ENCODE data around the gene PSD2. TPM values are rescaled to one million over a fixed set of nuclear protein-coding genes. Genes with fewer than 3 reads are reported as not detected.

PSD2 gene
- total RNA-seq, 1 donor from 2014 or later = not detected

Other genes with a start within 250 kb of the PSD2 start
- gene UBE2D2, start 234.5 kb upstream of the PSD2 start, total RNA-seq = 65.9 TPM
- gene CXXC5, start 147.5 kb upstream of the PSD2 start, total RNA-seq = 41.9 TPM
- 12.8 TPM for gene NRG2, start 247.5 kb downstream of the PSD2 start, total RNA-seq

Measured in ascending aorta (tissue), 1 donor.